ENCODE data around the gene LIM2. TPM values are rescaled to one million over a fixed set of nuclear protein-coding genes. Genes with fewer than 3 reads are reported as not detected.

LIM2 gene
- total and polyA plus RNA-seq, 9 of the 15 experiments (the other 6 are each of a cell fraction or from before 2014, with no cell fraction given) = 0.07 to 0.45 (median 0.18) TPM; not detected in 4

DNA sequence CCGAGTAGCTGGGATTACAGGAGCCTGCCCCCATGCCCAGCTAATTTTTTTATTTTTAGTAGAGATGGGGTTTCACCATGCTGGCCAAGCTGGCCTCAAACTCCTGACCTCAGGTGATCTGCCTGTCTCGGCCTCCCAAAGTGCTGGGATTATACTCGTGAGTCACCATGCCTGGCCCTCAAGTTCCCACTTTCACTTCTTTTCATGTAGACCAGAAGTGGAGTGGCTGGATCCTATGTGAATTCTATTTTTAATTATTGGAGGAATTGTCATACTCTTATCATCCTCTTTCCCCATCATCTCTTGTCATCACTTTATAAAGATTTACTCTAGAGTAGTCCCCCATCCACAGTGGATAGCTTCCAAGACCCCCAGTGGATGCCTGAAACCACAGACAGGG lies 42.4 kb upstream of the LIM2 start (continued):
- no peak for TF ChIP-seq PCBP1 (IDR thresholded peaks at IDR 0.05; ENCODE audit: low read depth, low read length, poor library complexity, severe bottlenecking)
- no peak for TF ChIP-seq PBX2 (CRISPR knock-in tag; IDR thresholded peaks at IDR 0.05; ENCODE audit: low read depth)
- TF ChIP-seq PBX2 (tag; conservative IDR thresholded peaks at IDR 0.05; ENCODE audit: low read depth) = no peak
- no peak for TF ChIP-seq IFI16 (CRISPR knock-in tag; IDR thresholded peaks at IDR 0.05)
- no peak for TF ChIP-seq DACH1 (IDR thresholded peaks at IDR 0.05; ENCODE audit: partially characterized antibody)
- TF ChIP-seq ATF2 (CRISPR knock-in tag; IDR thresholded peaks at IDR 0.05) = no peak

GRCh38 chr19:51427201-51427600 lies 39.4 kb upstream of the LIM2 start:
- Histone ChIP-seq H3K4me1 (replicated peaks in 1 of 2; ENCODE audit: control insufficient read depth in 2 of 2, insufficient read depth in 2 of 2, low read length in 2 of 2) (peaks cover 4 to 5% of the 10 kb centered on the region in 2 experiments; a peak in 3 of 5 replicates), H3K27me3 (ENCODE audit: control insufficient read depth in 2 of 2, insufficient read depth in 2 of 2, low read length in 2 of 2) (no peaks in the 10 kb centered on the region), H4K20me1 (replicated peaks; ENCODE audit: control insufficient read depth, insufficient read depth, low read length) (no peaks in the 10 kb centered on the region), H3K36me3 (ENCODE audit: control insufficient read depth, insufficient read depth, low read length) (no peaks in the 10 kb centered on the region), H3K27ac (ENCODE audit: extremely low read depth, low read depth, low read length) (no peak overlapping the region), H3K4me2 (ENCODE audit: insufficient read depth, low read length) (no peak overlapping the region), H3K9me3 (replicated peaks; ENCODE audit: control insufficient read depth, insufficient read depth, low read depth, low read length) (no peaks in the 10 kb centered on the region; the same call in 1 of the 2 replicates), H3K9ac (ENCODE audit: insufficient read depth in 1 of 2, low read depth in 2 of 2, low read length in 2 of 2) (no peak overlapping the region), H3K9me1 (ENCODE audit: control insufficient read depth, insufficient read depth, low read length) (no peaks in the 10 kb centered on the region), H2AFZ (ENCODE audit: low read depth, low read length) (no peak overlapping the region), H3K4me3 (no peak overlapping the region), H3K79me2 (ENCODE audit: control insufficient read depth, insufficient read depth, low read length) (no peaks in the 10 kb centered on the region)
- intact Hi-C loops (cut with micrococcal nuclease) = loop anchor here (10.0 kb wide), 1 partner anchor 358 kb away; no protein-coding TSS in a partner anchor
- DNase-seq (ENCODE audit: extremely low read depth in 1 of 4, low spot score in 3 of 4) (no peak), FAIRE-seq (no peak), ATAC-seq (no peak)
- in situ Hi-C loops (cut with MboI) = loop anchor here (10.0 kb wide), 1 partner anchor 358 kb away; no protein-coding TSS in a partner anchor
- no TSS peak for BruUV-seq (replicated peaks)
- peak; percentile 53; the same call in 1 of the 2 replicates for TF ChIP-seq ZNF24 (IDR thresholded peaks at IDR 0.05)
- TF ChIP-seq KLF6 (CRISPR knock-in tag; IDR thresholded peaks at IDR 0.05; ENCODE audit: borderline replicate concordance) = no peak
- CTCF ChIA-PET (ENCODE audit: low intra/inter-chr PET ratio) = no interaction called here
- POLR2A ChIA-PET = interaction anchor here (0.6 to 1.1 kb wide), 3 partner anchors 32 to 99 kb away, joined by 3 read pairs; no protein-coding TSS in a partner anchor
- WGBS (ENCODE audit: insufficient coverage, low coverage, missing lambda C conversion rate) = 30% methylated on average over 2 of the region's 3 CpGs
